Measurements from ENCODE around the gene PHYH.

GRCh38 chr10:13238271-13239077 lies 61.4 kb downstream of the PHYH start:
- TF ChIP-seq GATA2 (IDR thresholded peaks at IDR 0.05; ENCODE audit: low read depth, low read length) (no peak), GATA3 (IDR thresholded peaks at IDR 0.05; ENCODE audit: low read depth, low read length) (no peak)
